ENCODE data around the gene EFCC1.
"Not testable (repeated sequence)": the region's sequence is repeated elsewhere in the genome, so short reads cannot be mapped to it uniquely, and the experiment has no call there.

The EFCC1 gene

GRCh38 chr3:129054605-129055104 is 53.6 kb downstream of the EFCC1 start:
- DNase-seq (ENCODE audit: low read depth in 3 of 3), result no peak

GRCh38 chr3:129056451-129057173 is 55.5 kb downstream of the EFCC1 start:
- no peak for DNase-seq (ENCODE audit: low read depth in 3 of 3)

DNA sequence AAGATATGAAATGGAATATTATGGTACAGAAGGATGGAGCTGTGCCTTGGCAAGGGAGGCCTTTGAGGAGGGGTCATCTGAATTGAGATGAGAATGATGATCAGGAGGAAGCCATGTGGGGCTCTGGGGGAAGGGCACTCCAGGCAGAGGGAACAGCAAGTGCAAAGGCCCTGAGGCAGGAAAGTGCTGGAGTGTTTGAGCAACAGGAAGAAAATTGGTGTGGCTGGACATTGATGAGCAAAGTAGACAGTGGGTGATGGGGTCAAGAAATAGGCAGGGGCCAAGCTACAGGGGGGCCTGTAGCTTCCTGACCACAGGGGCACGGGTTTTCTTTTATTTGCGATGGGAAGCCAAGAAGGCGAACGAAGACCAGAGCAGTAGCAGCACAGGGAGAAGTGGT is 56.1 kb downstream of the EFCC1 start:
- no peak for DNase-seq (ENCODE audit: low read depth in 3 of 3)

DNA sequence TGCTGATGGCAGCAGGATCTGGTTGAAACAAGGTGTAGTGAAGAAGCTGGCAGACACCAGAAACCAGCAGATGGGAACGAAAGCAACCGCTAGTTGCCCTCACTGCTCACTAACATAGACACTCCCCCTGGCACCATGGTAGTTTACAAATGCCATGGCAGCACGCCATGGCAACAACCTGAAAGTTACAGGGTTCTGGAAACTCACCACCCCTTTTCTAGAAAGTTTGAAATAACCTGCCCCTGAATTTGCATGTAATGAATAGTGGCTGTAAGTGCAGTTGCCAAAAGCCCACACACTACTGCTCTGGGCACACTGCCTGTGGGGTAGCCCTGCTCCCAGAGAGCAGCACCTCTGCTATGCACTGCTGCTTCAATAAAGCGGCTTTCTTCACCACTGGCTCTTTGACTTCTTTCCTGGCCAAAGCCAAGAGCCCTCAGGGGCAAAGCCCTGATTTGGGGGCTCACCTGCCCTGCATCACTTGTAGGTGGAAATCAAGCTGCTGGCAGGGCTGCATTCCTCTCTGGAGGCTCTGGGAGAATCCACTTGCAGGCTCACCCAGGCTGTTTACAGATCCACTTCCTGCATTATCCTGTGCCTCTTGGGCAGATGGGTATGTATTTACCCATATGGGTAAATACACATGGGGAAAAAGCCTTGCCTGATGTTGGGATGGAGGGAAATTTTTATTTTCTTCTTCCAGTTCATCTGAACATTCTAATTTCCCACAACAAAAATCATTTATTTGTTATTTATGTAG is 57.5 kb downstream of the EFCC1 start:
- no peak for DNase-seq (ENCODE audit: low read depth in 3 of 3)

DNA sequence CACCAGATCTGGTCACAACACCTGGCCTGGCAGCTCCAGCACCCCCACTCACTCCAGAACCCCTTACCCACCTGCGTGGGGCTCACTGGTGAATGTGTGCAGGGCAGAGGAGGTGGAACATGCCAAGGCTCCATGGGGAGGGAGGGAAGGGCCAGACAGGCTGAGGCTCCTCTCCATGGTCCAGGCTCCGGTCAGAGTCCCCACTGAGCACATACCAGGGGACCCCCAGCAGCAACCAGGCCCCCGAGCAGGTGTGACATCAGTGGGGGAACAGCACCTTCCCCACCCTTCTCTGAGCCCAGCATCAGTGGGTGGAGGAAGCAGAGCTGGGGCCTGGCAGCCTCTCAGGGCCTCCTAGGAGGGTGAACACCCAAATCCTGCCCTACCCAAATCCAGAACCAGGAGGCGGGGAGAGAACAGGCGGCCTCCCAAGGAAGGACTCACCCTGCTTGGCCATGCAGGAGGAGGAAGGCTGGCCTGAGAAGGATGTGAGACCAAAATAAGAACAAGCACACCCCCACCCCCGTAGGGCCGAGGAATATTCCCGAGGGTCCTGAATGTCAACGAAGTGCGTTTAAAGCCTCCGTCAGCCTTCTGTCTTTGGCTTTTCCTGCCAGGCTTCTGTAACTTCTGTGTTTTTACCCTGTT is 58.3 kb downstream of the EFCC1 start:
- no peak for DNase-seq (ENCODE audit: low read depth in 3 of 3)

- no peak for DNase-seq (ENCODE audit: low read depth in 3 of 3)
Observed at GRCh38 chr3:129060276-129061022, 59.3 kb downstream of the EFCC1 start, which contains the start of gene GP9. Gene GP9 (plus strand): TSS chr3:129060779. CDS start chr3:129061740, 961 bp downstream.

DNA sequence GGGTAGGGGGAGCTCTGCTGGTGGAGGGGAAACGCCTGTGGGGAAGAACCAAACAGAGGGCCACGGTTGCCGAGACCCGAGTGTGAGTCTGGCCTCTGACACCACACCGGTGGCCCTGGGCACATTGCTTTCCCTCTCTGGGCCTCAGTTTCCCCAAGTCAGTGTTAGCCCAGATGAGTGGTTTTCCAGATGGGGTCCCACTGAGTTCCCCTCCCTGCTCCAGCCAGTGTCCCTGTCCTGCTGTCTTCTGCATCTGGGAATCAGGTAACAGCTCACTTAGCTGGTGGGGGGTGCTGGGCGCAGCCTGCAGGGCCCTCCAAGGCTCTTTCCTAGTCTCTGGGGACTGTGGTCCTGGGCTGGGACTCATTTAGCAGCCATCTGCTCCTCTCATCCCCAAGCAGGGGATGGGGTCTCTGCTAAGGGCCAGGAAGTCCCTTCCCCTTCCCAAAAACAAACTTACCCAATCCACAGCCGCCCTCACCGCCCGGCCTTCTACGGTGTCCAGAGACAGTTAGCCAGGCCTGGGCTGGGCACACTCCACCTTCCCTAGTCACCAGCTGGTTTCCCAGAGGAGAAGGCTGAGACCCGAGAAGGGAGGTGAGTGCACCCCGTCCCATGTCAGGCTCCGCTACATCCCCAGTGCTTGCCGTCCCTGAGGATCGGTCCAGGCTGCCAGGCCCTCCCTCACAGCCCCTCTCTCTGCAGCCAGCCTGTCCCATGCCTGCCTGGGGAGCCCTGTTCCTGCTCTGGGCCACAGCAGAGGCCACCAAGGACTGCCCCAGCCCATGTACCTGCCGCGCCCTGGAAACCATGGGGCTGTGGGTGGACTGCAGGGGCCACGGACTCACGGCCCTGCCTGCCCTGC is 60.2 kb downstream of the EFCC1 start:
- no peak for DNase-seq (ENCODE audit: low read depth in 3 of 3)

DNA sequence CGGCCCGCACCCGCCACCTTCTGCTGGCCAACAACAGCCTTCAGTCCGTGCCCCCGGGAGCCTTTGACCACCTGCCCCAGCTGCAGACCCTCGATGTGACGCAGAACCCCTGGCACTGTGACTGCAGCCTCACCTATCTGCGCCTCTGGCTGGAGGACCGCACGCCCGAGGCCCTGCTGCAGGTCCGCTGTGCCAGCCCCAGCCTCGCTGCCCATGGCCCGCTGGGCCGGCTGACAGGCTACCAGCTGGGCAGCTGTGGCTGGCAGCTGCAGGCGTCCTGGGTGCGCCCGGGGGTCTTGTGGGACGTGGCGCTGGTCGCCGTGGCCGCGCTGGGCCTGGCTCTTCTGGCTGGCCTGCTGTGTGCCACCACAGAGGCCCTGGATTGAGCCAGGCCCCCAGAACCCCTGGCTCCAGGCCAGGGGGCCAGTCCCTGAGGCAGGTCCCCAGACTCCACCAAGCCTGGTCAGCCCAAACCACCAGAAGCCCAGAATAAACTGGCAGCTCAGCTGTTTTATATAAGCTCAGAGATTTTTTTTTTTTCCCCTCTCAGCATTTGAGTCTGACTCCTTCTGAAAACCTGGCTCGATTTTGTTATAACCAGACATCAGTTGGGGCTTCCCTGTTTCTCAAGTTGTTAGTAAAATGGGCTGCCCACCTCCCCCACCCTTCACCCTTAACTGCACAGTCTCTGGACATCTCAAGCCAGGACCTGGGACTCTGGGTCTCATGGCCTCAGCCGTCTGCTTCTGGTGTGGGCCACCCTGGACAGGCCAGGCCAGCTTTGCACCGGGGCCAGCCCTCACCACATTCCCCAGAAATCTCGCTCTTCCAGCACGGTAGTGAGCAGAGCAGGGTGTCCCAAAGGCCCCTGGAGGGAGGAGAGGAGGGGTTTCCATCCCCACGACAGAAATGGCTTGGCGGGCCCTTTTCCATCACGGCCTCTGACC is 61.1 kb downstream of the EFCC1 start:
- DNase-seq (ENCODE audit: low read depth in 3 of 3), result no peak

- no peak for DNase-seq (ENCODE audit: low read depth in 3 of 3)
Observed at GRCh38 chr3:129063091-129063640, 62.1 kb downstream of the EFCC1 start.

GRCh38 chr3:129063841-129064482 is 62.9 kb downstream of the EFCC1 start:
- DNase-seq (ENCODE audit: low read depth in 3 of 3), result no peak

DNA sequence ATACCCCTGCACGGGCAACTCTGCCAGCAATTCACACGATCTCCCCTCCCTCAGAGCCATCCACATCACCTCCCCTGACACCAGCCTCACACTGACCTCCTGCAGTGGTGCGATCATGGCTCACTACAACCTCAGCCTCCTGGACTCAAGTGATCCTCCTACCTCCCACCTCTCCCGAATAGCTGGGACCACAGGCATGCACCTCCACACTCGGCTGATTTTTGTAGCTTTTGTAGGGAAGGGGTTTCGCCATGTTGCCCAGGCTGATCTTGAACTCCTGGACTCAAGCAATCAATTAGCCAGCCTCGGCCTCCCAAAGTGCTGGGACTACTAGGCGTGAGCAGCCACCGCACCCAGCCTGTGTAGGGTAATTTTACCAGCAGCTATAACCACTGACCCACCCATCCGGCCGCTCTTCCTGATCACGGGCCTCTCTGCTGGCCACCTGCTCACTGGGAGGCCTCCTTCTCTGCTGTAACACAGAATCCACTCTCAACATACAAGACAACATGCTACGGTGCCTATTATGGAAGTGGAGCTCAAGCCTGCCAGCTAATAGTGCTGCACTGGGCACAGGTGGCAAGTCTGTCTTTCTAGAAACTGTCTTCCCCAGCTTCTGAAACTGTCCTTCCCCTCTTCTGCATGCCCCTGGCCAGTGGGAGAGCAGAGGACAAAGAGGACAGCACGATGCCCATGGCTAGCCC is 64.1 kb downstream of the EFCC1 start:
- DNase-seq (ENCODE audit: low read depth in 3 of 3), result no peak

- DNase-seq (ENCODE audit: low read depth in 3 of 3), result no peak
Observed at GRCh38 chr3:129065720-129066073, 64.6 kb downstream of the EFCC1 start.

DNA sequence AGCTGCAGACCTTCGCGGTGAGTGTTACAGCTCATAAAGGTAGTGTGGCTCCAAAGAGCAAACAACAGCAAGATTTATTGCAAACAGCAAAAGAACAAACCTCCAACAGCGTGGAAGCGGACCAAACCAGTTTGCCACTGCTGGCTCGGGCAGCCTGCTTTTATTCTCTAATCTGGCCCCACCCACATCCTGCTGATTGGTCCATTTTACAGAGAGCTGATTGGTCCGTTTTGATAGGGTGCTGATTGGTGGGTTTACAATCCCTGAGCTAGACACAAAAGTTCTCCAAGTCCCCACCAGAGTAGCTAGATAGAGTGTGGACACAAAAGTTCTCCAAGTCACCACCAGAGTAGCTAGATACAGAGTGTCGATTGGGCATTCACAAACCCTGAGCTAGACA is 66.6 kb downstream of the EFCC1 start:
- not testable (repeated sequence) for DNase-seq (ENCODE audit: low read depth in 3 of 3)

GRCh38 chr3:129068291-129068886 is 67.3 kb downstream of the EFCC1 start:
- DNase-seq (ENCODE audit: low read depth in 3 of 3), result no peak

GRCh38 chr3:129069313-129070085 is 68.4 kb downstream of the EFCC1 start:
- not testable (repeated sequence) for DNase-seq (ENCODE audit: low read depth in 3 of 3)

DNA sequence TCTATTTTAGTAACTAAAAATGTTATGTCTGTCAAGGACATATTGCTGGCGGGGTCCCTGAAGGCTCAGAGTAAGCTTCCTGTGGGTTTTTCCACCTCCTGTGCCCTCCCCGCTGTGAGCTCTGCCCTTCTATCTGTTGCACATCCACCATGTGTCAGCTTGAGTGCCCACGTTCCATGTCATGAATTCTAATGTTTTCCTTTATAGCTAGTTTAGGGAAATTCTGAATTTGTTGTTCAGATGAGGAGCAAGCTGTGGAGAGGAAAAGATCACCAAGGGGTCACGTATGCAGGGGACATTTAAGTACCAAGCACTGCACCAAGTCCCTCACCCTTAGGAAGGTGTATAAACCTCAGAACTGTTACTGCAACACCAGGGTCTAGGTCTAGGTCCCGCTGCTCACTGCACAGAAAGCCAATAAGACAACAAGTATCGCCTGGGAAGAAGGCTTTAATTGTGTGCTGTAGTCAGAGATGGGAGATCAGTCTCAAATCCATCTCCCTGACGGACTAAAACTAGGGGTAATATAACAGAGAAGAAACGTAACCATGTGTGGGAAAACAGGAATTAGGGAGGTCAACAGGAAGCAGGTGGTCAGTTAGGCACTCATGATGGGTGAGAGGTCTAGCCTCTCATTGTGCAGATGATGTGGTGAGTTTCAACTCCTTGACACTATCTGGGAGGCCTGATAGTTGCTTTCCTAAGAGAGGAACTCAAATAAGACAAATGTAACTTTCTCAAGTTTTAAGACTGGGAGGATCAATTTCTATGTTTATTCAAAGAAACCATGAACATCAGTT is 69.2 kb downstream of the EFCC1 start:
- no peak for DNase-seq (ENCODE audit: low read depth in 3 of 3)
